GM12872 (cell line): ENCODE measurements around the gene BOLA3.

Experiments
- TF ChIP-seq, protein P1 (sequence below): IDR thresholded peaks from 3 replicates; pipeline ENCODE4 v1.5.1; 2011; ENCODE audit warnings: low read depth, mild to moderate bottlenecking, low read length, moderate library complexity; ENCODE audit not compliant: insufficient read depth

BOLA3 gene

DNA sequence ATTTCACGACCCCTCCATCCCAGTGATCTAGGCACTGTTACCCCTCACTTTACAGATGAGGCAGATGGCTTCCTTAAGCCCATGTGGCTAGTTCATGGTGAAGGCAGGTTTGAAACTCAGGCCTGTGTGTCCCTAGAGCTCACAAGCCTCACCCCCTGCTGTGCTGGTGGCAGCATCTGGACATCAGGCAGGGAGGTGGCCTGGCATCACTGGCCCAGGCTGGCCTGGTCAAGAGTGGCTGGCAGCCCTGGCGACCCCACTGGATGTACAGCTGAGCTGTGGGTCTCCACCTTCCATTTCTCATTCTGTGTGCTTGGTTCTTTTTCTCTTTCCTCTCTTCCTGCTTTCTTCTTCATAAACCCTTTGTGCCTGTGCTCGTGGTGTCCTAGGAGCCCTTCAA is 56.3 kb downstream of the BOLA3 start:
- TF ChIP-seq, protein P1, sequence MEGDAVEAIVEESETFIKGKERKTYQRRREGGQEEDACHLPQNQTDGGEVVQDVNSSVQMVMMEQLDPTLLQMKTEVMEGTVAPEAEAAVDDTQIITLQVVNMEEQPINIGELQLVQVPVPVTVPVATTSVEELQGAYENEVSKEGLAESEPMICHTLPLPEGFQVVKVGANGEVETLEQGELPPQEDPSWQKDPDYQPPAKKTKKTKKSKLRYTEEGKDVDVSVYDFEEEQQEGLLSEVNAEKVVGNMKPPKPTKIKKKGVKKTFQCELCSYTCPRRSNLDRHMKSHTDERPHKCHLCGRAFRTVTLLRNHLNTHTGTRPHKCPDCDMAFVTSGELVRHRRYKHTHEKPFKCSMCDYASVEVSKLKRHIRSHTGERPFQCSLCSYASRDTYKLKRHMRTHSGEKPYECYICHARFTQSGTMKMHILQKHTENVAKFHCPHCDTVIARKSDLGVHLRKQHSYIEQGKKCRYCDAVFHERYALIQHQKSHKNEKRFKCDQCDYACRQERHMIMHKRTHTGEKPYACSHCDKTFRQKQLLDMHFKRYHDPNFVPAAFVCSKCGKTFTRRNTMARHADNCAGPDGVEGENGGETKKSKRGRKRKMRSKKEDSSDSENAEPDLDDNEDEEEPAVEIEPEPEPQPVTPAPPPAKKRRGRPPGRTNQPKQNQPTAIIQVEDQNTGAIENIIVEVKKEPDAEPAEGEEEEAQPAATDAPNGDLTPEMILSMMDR = no peak

DNA sequence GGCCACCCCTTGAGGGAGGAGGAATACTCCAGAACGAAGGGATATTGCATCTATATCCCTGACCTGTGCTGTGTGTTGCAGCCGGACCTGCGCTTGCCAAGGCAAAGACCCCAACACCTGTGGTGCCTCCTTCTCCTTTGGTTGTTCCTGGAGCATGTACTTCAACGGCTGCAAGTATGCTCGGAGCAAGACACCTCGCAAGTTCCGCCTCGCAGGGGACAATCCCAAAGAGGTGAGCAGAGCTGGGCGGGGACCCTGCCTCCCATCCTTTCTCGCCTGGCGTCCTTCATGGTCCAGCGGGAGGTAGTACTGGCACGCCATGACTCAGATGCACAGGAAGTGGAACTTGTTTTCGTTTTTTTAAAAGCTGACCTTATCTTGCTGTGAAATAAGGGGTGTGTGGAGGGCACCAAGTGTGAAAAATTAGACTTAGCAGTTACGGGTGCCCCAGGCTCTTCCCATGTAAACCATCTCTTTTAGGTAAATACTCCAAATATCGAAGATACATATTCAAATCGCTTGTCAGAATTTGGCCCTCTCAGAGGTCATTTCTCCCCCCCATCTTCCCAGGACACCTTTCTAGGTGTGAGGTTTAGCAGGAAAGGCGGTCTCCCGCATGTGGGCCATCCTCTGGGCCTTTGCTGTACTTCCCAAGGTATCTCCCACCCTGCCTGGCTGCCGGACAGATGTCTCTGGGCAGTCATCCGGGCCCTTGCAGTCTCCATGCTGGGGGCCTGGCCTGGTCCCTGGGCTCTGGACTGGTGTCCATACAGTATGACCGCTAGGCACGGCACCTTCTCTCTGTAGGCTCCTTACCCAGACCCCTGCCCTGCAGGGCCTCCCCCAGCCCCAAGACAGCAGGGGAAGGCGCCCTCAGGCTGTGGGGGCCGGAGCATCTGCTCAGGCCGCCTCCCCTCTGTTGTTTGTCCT is 57.6 kb downstream of the BOLA3 start:
- TF ChIP-seq, protein P1 = no peak

DNA sequence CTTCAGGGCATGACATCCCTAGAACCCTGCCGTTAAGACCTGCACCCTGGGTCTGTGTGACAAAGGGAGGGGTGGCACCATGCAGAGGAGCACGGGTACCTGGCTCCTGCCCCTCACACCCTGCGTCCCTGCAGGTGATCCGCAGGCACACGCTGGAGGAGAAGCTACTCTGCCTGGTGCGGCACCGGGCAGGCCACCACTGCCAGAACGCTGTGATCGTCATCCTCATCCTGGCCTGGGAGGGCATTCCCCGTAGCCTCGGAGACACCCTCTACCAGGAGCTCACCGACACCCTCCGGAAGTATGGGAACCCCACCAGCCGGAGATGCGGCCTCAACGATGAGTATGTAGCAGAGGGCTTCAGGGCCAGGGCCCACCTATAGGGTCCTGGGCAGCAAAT is 60.0 kb downstream of the BOLA3 start:
- TF ChIP-seq, protein P1 = no peak

DNA sequence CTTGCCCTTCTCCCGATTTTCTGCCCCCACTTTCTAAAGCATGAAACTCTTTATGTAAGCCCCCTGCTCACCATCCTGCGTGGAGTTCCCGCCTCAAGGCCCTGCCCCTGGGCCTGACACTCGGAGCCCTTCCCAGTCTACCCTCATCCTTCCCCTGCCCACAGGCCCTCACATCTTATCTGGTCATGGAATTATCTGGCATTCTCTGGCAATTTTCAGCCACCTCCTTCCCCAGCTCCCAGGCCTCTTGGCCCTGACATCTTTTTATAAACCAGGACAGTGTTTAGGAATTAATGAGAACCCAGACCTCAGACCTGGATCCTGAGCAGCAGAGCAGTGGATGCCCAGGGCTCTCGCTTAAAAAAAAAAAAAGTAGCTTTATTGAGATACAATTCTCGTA is 61.7 kb downstream of the BOLA3 start:
- TF ChIP-seq, protein P1 = no peak
